Colonic mucosa (tissue), 4 donors: ENCODE results near the gene PPP1CB. TPM values are rescaled to one million over a fixed set of nuclear protein-coding genes. Genes with fewer than 3 reads are reported as not detected.

ENCODE experiments used
- DNase-seq: peaks from one replicate; pipeline ENCODE4 v3.0.0-alpha.2; 2020
- H3K27ac ChIP-seq: fragments of 200-600 bp; one replicate; pipeline ENCODE4 v1.8.0; 2021
- H3K27me3 ChIP-seq: fragments of 200-600 bp; one replicate; pipeline ENCODE4 v1.8.0; 2021
- H3K36me3 ChIP-seq: fragments of 200-600 bp; one replicate; pipeline ENCODE4 v1.8.0; 2021
- H3K4me1 ChIP-seq: fragments of 200-600 bp; one replicate; pipeline ENCODE4 v1.8.0; 2021; ENCODE audit warnings: mild to moderate bottlenecking
- H3K4me3 ChIP-seq: fragments of 200-600 bp; one replicate; pipeline ENCODE4 v1.8.0; 2021
- H3K9ac ChIP-seq, 2 donors: one replicate each; pipeline ENCODE4 v1.7.0; 2013; ENCODE audit warnings: control low read depth in 2 of 2, low read depth in 2 of 2, low read length in 2 of 2
- H3K9me3 ChIP-seq: fragments of 200-600 bp; one replicate; pipeline ENCODE4 v1.8.0; 2021
- intact Hi-C: fragments of 100-400 bp; cut with DNase I; formaldehyde crosslinking; loops from one replicate; pipeline ENCODE4 v1.14.1; 2022
- total RNA-seq, 2 donors: library from RNA; stranded (reverse); fragmentation: NEBNext Ultra II Directional in 1 of 2; extraction: Animal tissue kit (Norgen Biotek cat#: 25700) in 1 of 2; gene quantifications; one replicate each; pipeline ENCODE4 v1.2.1, GENCODE V29; 2021
- TF ChIP-seq, protein P1 (sequence below): fragments of 200-600 bp; IDR thresholded peaks from one replicate; pipeline ENCODE4 v1.8.0; 2022; ENCODE audit warnings: antibody characterized with exemption, mild to moderate bottlenecking
- donor health status: healthy.
- donor health status: DM: no; HTN: no; CAD: no.
- donor health status: DM: no; HTN: no; CAD: no.

PPP1CB gene
- total RNA-seq, 2 donors from 2014 or later, result 273 to 478 TPM

DNA sequence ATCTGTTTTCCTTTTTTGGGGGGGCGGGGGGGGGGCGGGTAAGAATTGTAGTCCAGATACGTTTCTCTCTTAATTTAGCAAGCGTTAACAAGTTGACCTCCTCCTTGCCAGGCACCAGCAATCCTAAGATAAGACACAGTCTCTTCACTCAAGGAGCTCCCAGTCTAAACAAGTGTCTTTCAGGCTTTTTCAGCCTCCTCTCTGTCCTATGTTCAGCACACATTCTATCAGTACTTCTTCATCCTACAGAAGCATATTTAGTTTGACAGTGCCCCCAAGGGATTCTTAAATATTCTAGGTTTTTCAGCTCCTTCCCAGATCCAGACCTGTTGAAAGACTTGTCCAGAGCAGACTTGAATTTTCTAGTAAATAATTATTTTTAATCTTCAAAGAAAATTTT, 2.7 kb downstream of the PPP1CB start:
- no peak for DNase-seq
- Histone ChIP-seq H3K27me3 (no peaks in the 10 kb centered on the region), H3K36me3 (no peaks in the 10 kb centered on the region), H3K4me3 (no peak overlapping the region), H3K9me3 (no peaks in the 10 kb centered on the region), H3K27ac (no peak overlapping the region), H3K9ac (no peak overlapping the region), H3K4me1 (peaks cover 7% of the 10 kb centered on the region)
- TF ChIP-seq, protein P1, sequence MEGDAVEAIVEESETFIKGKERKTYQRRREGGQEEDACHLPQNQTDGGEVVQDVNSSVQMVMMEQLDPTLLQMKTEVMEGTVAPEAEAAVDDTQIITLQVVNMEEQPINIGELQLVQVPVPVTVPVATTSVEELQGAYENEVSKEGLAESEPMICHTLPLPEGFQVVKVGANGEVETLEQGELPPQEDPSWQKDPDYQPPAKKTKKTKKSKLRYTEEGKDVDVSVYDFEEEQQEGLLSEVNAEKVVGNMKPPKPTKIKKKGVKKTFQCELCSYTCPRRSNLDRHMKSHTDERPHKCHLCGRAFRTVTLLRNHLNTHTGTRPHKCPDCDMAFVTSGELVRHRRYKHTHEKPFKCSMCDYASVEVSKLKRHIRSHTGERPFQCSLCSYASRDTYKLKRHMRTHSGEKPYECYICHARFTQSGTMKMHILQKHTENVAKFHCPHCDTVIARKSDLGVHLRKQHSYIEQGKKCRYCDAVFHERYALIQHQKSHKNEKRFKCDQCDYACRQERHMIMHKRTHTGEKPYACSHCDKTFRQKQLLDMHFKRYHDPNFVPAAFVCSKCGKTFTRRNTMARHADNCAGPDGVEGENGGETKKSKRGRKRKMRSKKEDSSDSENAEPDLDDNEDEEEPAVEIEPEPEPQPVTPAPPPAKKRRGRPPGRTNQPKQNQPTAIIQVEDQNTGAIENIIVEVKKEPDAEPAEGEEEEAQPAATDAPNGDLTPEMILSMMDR, result no peak
- intact Hi-C loops, result loop anchor here (2.0 to 10.0 kb wide), 4 partner anchors 132 to 190 kb away; no protein-coding TSS in a partner anchor

- no peaks in the 10 kb centered on the region for H3K27me3 ChIP-seq
- H3K27ac ChIP-seq, result no peak overlapping the region
- no peaks in the 10 kb centered on the region for H3K36me3 ChIP-seq
- no peak overlapping the region for H3K4me3 ChIP-seq
- intact Hi-C loops, result loop anchor here (2.0 to 10.0 kb wide), 2 partner anchors 161 to 191 kb away; no protein-coding TSS in a partner anchor
- no peak for DNase-seq
- H3K9ac ChIP-seq, result no peak overlapping the region
- peaks cover 7% of the 10 kb centered on the region for H3K4me1 ChIP-seq
- TF ChIP-seq, protein P1, result no peak
- no peaks in the 10 kb centered on the region for H3K9me3 ChIP-seq
Measured at GRCh38 chr2:28755421-28755820, 3.8 kb downstream of the PPP1CB start.

GRCh38 chr2:28758459-28758858, 6.8 kb downstream of the PPP1CB start:
- TF ChIP-seq, protein P1, result no peak
- Histone ChIP-seq H3K9ac (no peak overlapping the region), H3K36me3 (no peaks in the 10 kb centered on the region), H3K27ac (no peak overlapping the region), H3K9me3 (no peaks in the 10 kb centered on the region), H3K4me3 (no peak overlapping the region), H3K27me3 (no peaks in the 10 kb centered on the region), H3K4me1 (peaks cover 7% of the 10 kb centered on the region)
- DNase-seq, result no peak
- intact Hi-C loops, result loop anchor here (10.0 kb wide), 1 partner anchor 194 kb away; no protein-coding TSS in a partner anchor

DNA sequence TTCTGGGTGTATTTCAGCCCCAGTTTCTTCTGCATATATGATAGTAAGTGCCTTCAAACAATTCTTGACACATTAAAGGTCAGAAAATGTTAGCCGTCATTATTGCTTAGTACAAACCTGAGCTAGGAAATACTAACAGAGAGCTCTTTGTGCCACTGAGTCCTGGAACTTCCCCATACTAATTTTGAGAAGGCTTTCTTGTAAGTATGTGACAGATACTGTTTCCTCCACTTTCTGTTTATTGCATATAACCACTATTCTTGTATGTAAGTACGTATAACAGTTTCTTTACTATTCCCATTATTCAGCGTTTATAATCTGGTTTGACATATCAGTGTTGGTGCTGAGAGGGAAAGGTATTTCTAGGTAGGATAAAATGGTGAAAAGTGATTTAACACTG, 9.8 kb downstream of the PPP1CB start:
- Histone ChIP-seq H3K9ac (no peak overlapping the region), H3K9me3 (no peaks in the 10 kb centered on the region), H3K27me3 (no peaks in the 10 kb centered on the region), H3K4me1 (peaks cover 13% of the 10 kb centered on the region), H3K36me3 (no peaks in the 10 kb centered on the region), H3K4me3 (no peak overlapping the region), H3K27ac (no peak overlapping the region)
- intact Hi-C loops, result no loop called here
- no peak for DNase-seq
- TF ChIP-seq, protein P1, result no peak

- Histone ChIP-seq H3K36me3 (no peaks in the 10 kb centered on the region), H3K9me3 (no peaks in the 10 kb centered on the region), H3K4me3 (no peak overlapping the region), H3K27ac (no peak overlapping the region), H3K4me1 (peaks cover 6% of the 10 kb centered on the region), H3K9ac (no peak overlapping the region), H3K27me3 (no peaks in the 10 kb centered on the region)
- TF ChIP-seq, protein P1, result no peak
- intact Hi-C loops, result no loop called here
- no peak for DNase-seq
Measured at GRCh38 chr2:28764909-28765711, 13.5 kb downstream of the PPP1CB start.
